KMS-11 (cell line): Measurements from ENCODE around the gene REELD1.

Experiments
- H2AFZ ChIP-seq: fragments of 200-600 bp; sonication (generic); 2 replicates; pipeline ENCODE4 v1.6.1; 2016; ENCODE audit warnings: antibody characterized with exemption, mixed run types, low read depth
- H3K27ac ChIP-seq: fragments of 200-600 bp; sonication (generic); 2 replicates; pipeline ENCODE4 v1.6.1; 2016; ENCODE audit warnings: mild to moderate bottlenecking, mixed run types
- H3K27me3 ChIP-seq: fragments of 200-600 bp; sonication (generic); 2 replicates; pipeline ENCODE4 v1.6.1; 2017; ENCODE audit warnings: mild to moderate bottlenecking, low read depth, mixed run types, moderate library complexity; ENCODE audit not compliant: insufficient read depth
- H3K36me3 ChIP-seq: fragments of 200-600 bp; sonication (generic); 2 replicates; pipeline ENCODE4 v1.6.1; 2017; ENCODE audit warnings: mild to moderate bottlenecking, mixed run types; ENCODE audit not compliant: insufficient read depth
- H3K4me1 ChIP-seq: fragments of 200-600 bp; sonication (generic); 2 replicates; pipeline ENCODE4 v1.6.1; 2016; ENCODE audit warnings: mild to moderate bottlenecking, low read depth, mixed run types; ENCODE audit not compliant: poor library complexity, severe bottlenecking
- H3K4me2 ChIP-seq: fragments of 200-600 bp; sonication (generic); 2 replicates; pipeline ENCODE4 v1.7.0; 2016; ENCODE audit warnings: mild to moderate bottlenecking, mixed run types
- H3K4me3 ChIP-seq: fragments of 200-600 bp; sonication (generic); IDR thresholded peaks from 2 replicates; pipeline ENCODE4 v1.6.1; 2017; ENCODE audit warnings: low read depth, low read length, mixed read lengths; ENCODE audit not compliant: insufficient read depth
- H3K79me2 ChIP-seq: fragments of 200-600 bp; sonication (generic); 2 replicates; pipeline ENCODE4 v1.6.1; 2016; ENCODE audit warnings: low read depth, mixed run types; ENCODE audit not compliant: insufficient read depth
- H3K9ac ChIP-seq: fragments of 200-600 bp; sonication (generic); 2 replicates; pipeline ENCODE4 v1.6.1; 2016; ENCODE audit warnings: mild to moderate bottlenecking, mixed run types
- H4K20me1 ChIP-seq: fragments of 200-600 bp; sonication (generic); 2 replicates; pipeline ENCODE4 v1.6.1; 2016; ENCODE audit warnings: mild to moderate bottlenecking, mixed run types; ENCODE audit not compliant: insufficient read depth
- CTCF ChIP-seq: fragments of 200-600 bp; sonication (generic); conservative IDR thresholded peaks from 2 replicates; pipeline ENCODE4 v1.6.1; 2017; ENCODE audit warnings: low read depth, mild to moderate bottlenecking, antibody characterized with exemption, low read length, moderate library complexity, mixed read lengths

Gene REELD1

GRCh38 chr4:146222313-146222712 is 8.0 kb downstream of the REELD1 start:
- H2AFZ ChIP-seq = no peak overlapping the region
- no peaks in the 10 kb centered on the region for H3K27me3 ChIP-seq
- no peaks in the 10 kb centered on the region for H4K20me1 ChIP-seq
- H3K36me3 ChIP-seq = no peaks in the 10 kb centered on the region
- H3K4me1 ChIP-seq = no peaks in the 10 kb centered on the region
- H3K79me2 ChIP-seq = no peaks in the 10 kb centered on the region
- TF ChIP-seq CTCF = no peak
- no peak overlapping the region for H3K4me3 ChIP-seq
- H3K4me2 ChIP-seq = no peak overlapping the region
- H3K27ac ChIP-seq = no peak overlapping the region
- H3K9ac ChIP-seq = no peak overlapping the region

DNA sequence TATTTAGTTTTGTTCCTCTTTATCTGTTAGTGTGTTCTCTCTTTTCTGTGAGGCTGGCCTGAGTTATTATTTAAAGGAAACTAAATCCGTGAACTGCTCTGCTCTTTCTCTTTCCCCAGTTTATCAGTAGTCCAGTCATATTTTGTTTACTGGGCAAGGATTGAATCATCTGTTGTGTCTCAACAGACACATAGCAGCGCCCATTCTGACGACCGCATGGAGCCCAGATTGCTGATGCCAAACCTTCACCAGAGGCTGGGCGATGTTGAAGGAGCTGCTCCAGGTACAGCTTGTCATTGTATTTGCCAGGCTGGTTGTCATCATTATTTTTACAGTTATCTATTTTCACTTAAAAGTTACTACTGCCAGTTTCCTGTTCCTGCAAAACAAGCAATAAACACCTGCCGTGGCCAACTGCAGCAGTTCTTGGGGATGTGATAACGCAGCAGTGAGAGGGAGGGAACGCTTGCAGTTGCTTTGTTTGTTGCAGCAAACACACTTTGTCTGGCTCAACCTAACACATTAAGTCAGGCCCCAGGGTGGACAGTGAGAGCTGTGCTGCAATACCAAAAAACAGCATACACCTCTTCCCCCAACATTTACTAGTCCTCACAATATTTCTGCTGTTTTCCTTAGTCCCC is 10.1 kb downstream of the REELD1 start:
- Histone ChIP-seq H3K4me3 (no peak overlapping the region), H3K36me3 (no peaks in the 10 kb centered on the region), H3K9ac (no peak overlapping the region), H2AFZ (no peak overlapping the region), H3K27me3 (no peaks in the 10 kb centered on the region), H3K4me1 (no peaks in the 10 kb centered on the region), H3K79me2 (no peaks in the 10 kb centered on the region), H3K27ac (no peak overlapping the region), H4K20me1 (no peaks in the 10 kb centered on the region), H3K4me2 (no peak overlapping the region)
- TF ChIP-seq CTCF = no peak

DNA sequence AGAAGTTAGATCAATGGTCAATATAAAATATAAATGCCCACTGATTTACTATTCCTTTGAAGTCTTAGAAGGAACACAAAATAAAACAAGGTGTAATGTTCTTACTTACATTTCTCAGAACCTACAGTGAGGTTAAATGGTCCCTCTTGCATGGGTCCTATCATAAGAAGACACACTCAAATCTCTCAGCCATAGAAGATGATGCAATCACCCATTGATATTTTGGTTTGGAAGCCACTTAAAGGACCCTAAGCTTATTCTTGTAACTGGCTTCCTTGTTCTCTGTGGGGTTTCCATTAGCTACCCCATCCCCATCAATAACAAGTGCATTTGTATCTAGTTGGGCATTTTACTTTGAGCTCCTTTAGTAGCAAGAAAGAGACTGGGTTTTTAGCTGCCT is 15.1 kb downstream of the REELD1 start:
- Histone ChIP-seq H4K20me1 (no peaks in the 10 kb centered on the region), H3K27ac (no peak overlapping the region), H3K4me1 (no peaks in the 10 kb centered on the region), H3K36me3 (no peaks in the 10 kb centered on the region), H3K4me2 (no peak overlapping the region), H3K79me2 (no peaks in the 10 kb centered on the region), H3K4me3 (no peak overlapping the region), H3K9ac (no peak overlapping the region), H2AFZ (no peak overlapping the region), H3K27me3 (no peaks in the 10 kb centered on the region)
- no peak for TF ChIP-seq CTCF

DNA sequence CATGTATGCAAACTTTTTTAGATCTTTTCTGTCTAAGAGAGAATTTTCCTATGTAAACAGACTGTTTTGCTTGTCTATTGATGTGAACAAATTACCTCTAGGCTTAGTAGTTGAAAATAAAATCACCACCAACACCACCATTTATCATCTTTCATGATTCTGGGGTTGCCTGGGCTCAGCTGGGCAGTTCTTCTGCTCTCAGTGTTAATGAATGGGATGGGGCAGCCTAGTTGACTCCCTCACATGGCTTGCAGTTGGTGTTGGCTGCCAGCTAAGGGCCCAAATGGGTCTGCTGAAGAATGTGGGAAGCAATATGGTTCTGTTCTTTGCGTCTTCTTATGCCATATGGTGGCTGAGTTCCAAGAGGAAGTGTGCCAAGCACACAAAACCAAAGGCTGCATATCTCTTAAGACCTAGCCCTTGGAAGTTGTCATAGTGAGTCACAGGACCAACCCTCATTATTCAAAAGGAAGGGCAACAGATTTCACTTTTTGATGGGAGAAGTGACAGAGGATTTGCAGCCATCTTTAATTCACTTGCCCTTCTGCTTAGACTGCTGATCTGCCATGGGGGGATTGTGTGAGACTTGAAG is 17.9 kb downstream of the REELD1 start:
- Histone ChIP-seq H2AFZ (no peak overlapping the region), H3K36me3 (no peaks in the 10 kb centered on the region), H4K20me1 (no peaks in the 10 kb centered on the region), H3K27me3 (no peaks in the 10 kb centered on the region), H3K79me2 (no peaks in the 10 kb centered on the region), H3K9ac (no peak overlapping the region), H3K4me2 (no peak overlapping the region), H3K4me1 (no peaks in the 10 kb centered on the region), H3K27ac (no peak overlapping the region), H3K4me3 (no peak overlapping the region)
- TF ChIP-seq CTCF = no peak
